Measurements from ENCODE around the gene MLLT1. TPM values are rescaled to one million over a fixed set of nuclear protein-coding genes. Genes with fewer than 3 reads are reported as not detected.
"Not testable (repeated sequence)": the region's sequence is repeated elsewhere in the genome, so short reads cannot be mapped to it uniquely, and the experiment has no call there.

The MLLT1 gene
- total and polyA plus RNA-seq, 5 donors from 2014 or later: 0.45 to 35.6 (median 0.68) TPM

GRCh38 chr19:6286676-6287075, 6.9 kb upstream of the MLLT1 start:
- H3K4me3 Mint-ChIP-seq: no peak overlapping the region

GRCh38 chr19:6282393-6282792, 2.6 kb upstream of the MLLT1 start:
- Histone ChIP-seq H3K9me3 (ENCODE audit: control insufficient read depth in 2 of 2, low read length in 2 of 2) (peaks cover 9 to 16% of the 10 kb centered on the region in 2 experiments), H3K4me1 (ENCODE audit: control insufficient read depth, insufficient read depth, low read length, poor library complexity, severe bottlenecking) (peaks cover 17% of the 10 kb centered on the region)
- not testable (repeated sequence) for ATAC-seq (ENCODE audit: low read depth in 2 of 2); H3K27me3 Mint-ChIP-seq; H3K9me3 Mint-ChIP-seq; DNase-seq; H3K36me3 ChIP-seq (ENCODE audit: control insufficient read depth, insufficient read depth, low read length); H3K4me3 ChIP-seq (ENCODE audit: low read depth, low read length); H3K27ac Mint-ChIP-seq; H3K27ac ChIP-seq (ENCODE audit: insufficient read depth, low read length, poor library complexity, severe bottlenecking); H3K27me3 ChIP-seq (ENCODE audit: control insufficient read depth, insufficient read depth, low read length); H3K36me3 Mint-ChIP-seq
- peak overlapping the region in 1 of 4 donors; percentile 45 for H3K4me3 Mint-ChIP-seq
- peaks cover 0 to 20% (median 17%) of the 10 kb centered on the region in 4 donors for H3K4me1 Mint-ChIP-seq

More at GRCh38 chr19:6286676-6287075, 6.9 kb upstream of the MLLT1 start:
- Histone ChIP-seq H3K36me3 (ENCODE audit: control insufficient read depth, insufficient read depth, low read length) (no peaks in the 10 kb centered on the region), H3K27me3 (ENCODE audit: control insufficient read depth, insufficient read depth, low read length) (no peaks in the 10 kb centered on the region), H3K4me1 (ENCODE audit: control insufficient read depth, insufficient read depth, low read length, poor library complexity, severe bottlenecking) (no peaks in the 10 kb centered on the region), H3K4me3 (ENCODE audit: low read depth, low read length) (no peak overlapping the region), H3K27ac (ENCODE audit: insufficient read depth, low read length, poor library complexity, severe bottlenecking) (no peak overlapping the region), H3K9me3 (ENCODE audit: control insufficient read depth in 2 of 2, low read length in 2 of 2) (peaks cover 25 to 44% of the 10 kb centered on the region in 2 experiments)
- Mint-ChIP-seq H3K36me3 (no peaks in the 10 kb centered on the region), H3K27me3 (no peaks in the 10 kb centered on the region), H3K9me3 (peaks cover 0 to 46% (median 6%) of the 10 kb centered on the region in 7 donors), H3K4me1 (peaks cover 0 to 4% (median 0%) of the 10 kb centered on the region in 4 donors), H3K27ac (no peak overlapping the region)
- DNase-seq (no peak), ATAC-seq (ENCODE audit: low read depth in 2 of 2) (no peak)

GRCh38 chr19:6279620-6279930, 200 bp downstream of the MLLT1 start:
- peak overlapping the region in 2 of 4 donors; percentile 58 to 73 for H3K4me3 Mint-ChIP-seq
- H3K27me3 Mint-ChIP-seq: no peaks in the 10 kb centered on the region
- H3K27me3 ChIP-seq (ENCODE audit: control insufficient read depth, insufficient read depth, low read length): no peaks in the 10 kb centered on the region
- no peak overlapping the region for H3K27ac Mint-ChIP-seq
- peak overlapping the region; percentile 68 for H3K27ac ChIP-seq (ENCODE audit: insufficient read depth, low read length, poor library complexity, severe bottlenecking)
- ATAC-seq (ENCODE audit: low read depth in 2 of 2) (peak; percentile 12 to 15), DNase-seq (no peak)
- H3K4me3 ChIP-seq (ENCODE audit: low read depth, low read length): no peak overlapping the region
- no peaks in the 10 kb centered on the region for H3K36me3 Mint-ChIP-seq
- peaks cover 27% of the 10 kb centered on the region for H3K4me1 ChIP-seq (ENCODE audit: control insufficient read depth, insufficient read depth, low read length, poor library complexity, severe bottlenecking)
- H3K4me1 Mint-ChIP-seq: peaks cover 6 to 45% (median 27%) of the 10 kb centered on the region in 4 donors
- H3K36me3 ChIP-seq (ENCODE audit: control insufficient read depth, insufficient read depth, low read length): no peaks in the 10 kb centered on the region
- H3K9me3 Mint-ChIP-seq: no peaks in the 10 kb centered on the region
- no peaks in the 10 kb centered on the region for H3K9me3 ChIP-seq (ENCODE audit: control insufficient read depth in 2 of 2, low read length in 2 of 2)

- H3K27me3 ChIP-seq (ENCODE audit: control insufficient read depth, insufficient read depth, low read length): no peaks in the 10 kb centered on the region
- H3K36me3 ChIP-seq (ENCODE audit: control insufficient read depth, insufficient read depth, low read length): no peaks in the 10 kb centered on the region
- H3K27ac Mint-ChIP-seq: peak overlapping the region; percentile 88 to 94 (median 92)
- H3K9me3 ChIP-seq (ENCODE audit: control insufficient read depth in 2 of 2, low read length in 2 of 2): no peaks in the 10 kb centered on the region
- ATAC-seq (ENCODE audit: low read depth in 2 of 2) (no peak), DNase-seq (peak in 2 of 3 donors; percentile 11 to 19)
- peak overlapping the region; percentile 91 to 96 (median 94) for H3K4me3 Mint-ChIP-seq
- no peaks in the 10 kb centered on the region for H3K27me3 Mint-ChIP-seq
- H3K27ac ChIP-seq (ENCODE audit: insufficient read depth, low read length, poor library complexity, severe bottlenecking): peak overlapping the region; percentile 68
- H3K4me3 ChIP-seq (ENCODE audit: low read depth, low read length): peak overlapping the region; percentile 32
- peaks cover 6 to 50% (median 28%) of the 10 kb centered on the region in 4 donors for H3K4me1 Mint-ChIP-seq
- H3K36me3 Mint-ChIP-seq: no peaks in the 10 kb centered on the region
- no peaks in the 10 kb centered on the region for H3K9me3 Mint-ChIP-seq
- peaks cover 27% of the 10 kb centered on the region for H3K4me1 ChIP-seq (ENCODE audit: control insufficient read depth, insufficient read depth, low read length, poor library complexity, severe bottlenecking)
Observed at GRCh38 chr19:6278740-6279619, 795 bp downstream of the MLLT1 start.

- Histone ChIP-seq H3K9me3 (ENCODE audit: control insufficient read depth in 2 of 2, low read length in 2 of 2) (no peaks in the 10 kb centered on the region), H3K4me1 (ENCODE audit: control insufficient read depth, insufficient read depth, low read length, poor library complexity, severe bottlenecking) (peaks cover 27% of the 10 kb centered on the region), H3K36me3 (ENCODE audit: control insufficient read depth, insufficient read depth, low read length) (no peaks in the 10 kb centered on the region), H3K27ac (ENCODE audit: insufficient read depth, low read length, poor library complexity, severe bottlenecking) (peak overlapping the region; percentile 29), H3K27me3 (ENCODE audit: control insufficient read depth, insufficient read depth, low read length) (no peaks in the 10 kb centered on the region), H3K4me3 (ENCODE audit: low read depth, low read length) (no peak overlapping the region)
- H3K9me3 Mint-ChIP-seq: no peaks in the 10 kb centered on the region
- ATAC-seq (ENCODE audit: low read depth in 2 of 2) (no peak), DNase-seq (no peak)
- H3K36me3 Mint-ChIP-seq: no peaks in the 10 kb centered on the region
- peak overlapping the region; percentile 89 to 94 (median 92) for H3K27ac Mint-ChIP-seq
- peaks cover 6 to 57% (median 29%) of the 10 kb centered on the region in 4 donors for H3K4me1 Mint-ChIP-seq
- peak overlapping the region; percentile 91 to 96 (median 94) for H3K4me3 Mint-ChIP-seq
- H3K27me3 Mint-ChIP-seq: no peaks in the 10 kb centered on the region
Observed at GRCh38 chr19:6278051-6278450, 1.7 kb downstream of the MLLT1 start.

- Mint-ChIP-seq H3K27ac (peak overlapping the region in 1 of 3 donors; percentile 42), H3K4me3 (peak overlapping the region in 3 of 4 donors; percentile 29 to 92 (median 81)), H3K36me3 (no peaks in the 10 kb centered on the region), H3K4me1 (peaks cover 6 to 71% (median 31%) of the 10 kb centered on the region in 4 donors), H3K9me3 (no peaks in the 10 kb centered on the region), H3K27me3 (no peaks in the 10 kb centered on the region)
- no peaks in the 10 kb centered on the region for H3K27me3 ChIP-seq (ENCODE audit: control insufficient read depth, insufficient read depth, low read length)
- peaks cover 27% of the 10 kb centered on the region for H3K4me1 ChIP-seq (ENCODE audit: control insufficient read depth, insufficient read depth, low read length, poor library complexity, severe bottlenecking)
- no peak overlapping the region for H3K27ac ChIP-seq (ENCODE audit: insufficient read depth, low read length, poor library complexity, severe bottlenecking)
- H3K36me3 ChIP-seq (ENCODE audit: control insufficient read depth, insufficient read depth, low read length): no peaks in the 10 kb centered on the region
- DNase-seq (no peak), ATAC-seq (ENCODE audit: low read depth in 2 of 2) (no peak)
- H3K9me3 ChIP-seq (ENCODE audit: control insufficient read depth in 2 of 2, low read length in 2 of 2): no peaks in the 10 kb centered on the region
- H3K4me3 ChIP-seq (ENCODE audit: low read depth, low read length): no peak overlapping the region
Observed at GRCh38 chr19:6276447-6276846, 3.3 kb downstream of the MLLT1 start.

- Mint-ChIP-seq H3K27ac (peak overlapping the region in 1 of 3 donors; percentile 29), H3K4me1 (peaks cover 6 to 73% (median 30%) of the 10 kb centered on the region in 4 donors), H3K36me3 (peaks cover 6% of the 10 kb centered on the region), H3K27me3 (no peaks in the 10 kb centered on the region), H3K9me3 (no peaks in the 10 kb centered on the region), H3K4me3 (peak overlapping the region in 1 of 4 donors; percentile 92)
- no peak overlapping the region for H3K27ac ChIP-seq (ENCODE audit: insufficient read depth, low read length, poor library complexity, severe bottlenecking)
- H3K36me3 ChIP-seq (ENCODE audit: control insufficient read depth, insufficient read depth, low read length): peaks cover 8% of the 10 kb centered on the region
- no peak overlapping the region for H3K4me3 ChIP-seq (ENCODE audit: low read depth, low read length)
- no peak for ATAC-seq (ENCODE audit: low read depth in 2 of 2)
- DNase-seq: no peak
- H3K9me3 ChIP-seq (ENCODE audit: control insufficient read depth in 2 of 2, low read length in 2 of 2): no peaks in the 10 kb centered on the region
- H3K27me3 ChIP-seq (ENCODE audit: control insufficient read depth, insufficient read depth, low read length): no peaks in the 10 kb centered on the region
- peaks cover 27% of the 10 kb centered on the region for H3K4me1 ChIP-seq (ENCODE audit: control insufficient read depth, insufficient read depth, low read length, poor library complexity, severe bottlenecking)
Observed at GRCh38 chr19:6275170-6275744, 4.5 kb downstream of the MLLT1 start.
